Brain microvascular endothelial cell (primary cell): ENCODE results near the gene C1orf141.
"Not testable (repeated sequence)": the region's sequence is repeated elsewhere in the genome, so short reads cannot be mapped to it uniquely, and the experiment has no call there.

Experiments
- DNase-seq: peaks from one replicate; pipeline ENCODE4 v3.0.0-alpha.2; 2020
- H3K27ac ChIP-seq: fragments of 250-450 bp; sonication (Bioruptor Pico); 2 replicates; pipeline ENCODE4 v1.5.1; 2020; ENCODE audit warnings: mild to moderate bottlenecking, moderate library complexity
- H3K27me3 ChIP-seq: fragments of 250-450 bp; sonication (Bioruptor Pico); replicated peaks from 2 replicates; pipeline ENCODE4 v1.5.1; 2020; ENCODE audit warnings: mild to moderate bottlenecking
- H3K36me3 ChIP-seq: fragments of 250-450 bp; sonication (Bioruptor Pico); replicated peaks from 2 replicates; pipeline ENCODE4 v1.5.1; 2020; ENCODE audit warnings: mild to moderate bottlenecking
- H3K4me3 ChIP-seq: 2 replicates; pipeline ENCODE4 v1.5.1; 2011; ENCODE audit warnings: low read depth, mild to moderate bottlenecking, control low read depth, low read length, moderate library complexity
- CTCF ChIP-seq: IDR thresholded peaks from 2 replicates; pipeline ENCODE4 v1.5.1; 2011; ENCODE audit warnings: low read depth, mild to moderate bottlenecking, moderate library complexity, low read length, control low read depth, inconsistent platforms; ENCODE audit errors: missing control alignments
- in situ Hi-C: cut with HindIII; loops from 2 replicates; pipeline ENCODE4 v1.10.0; 2017; ENCODE audit warnings: low sequenced_read_pairs, low pct_ligation_motif_present

Gene C1orf141

GRCh38 chr1:67142931-67143330, 8.2 kb upstream of the C1orf141 start:
- no peaks in the 10 kb centered on the region for H3K36me3 ChIP-seq
- no peak overlapping the region for H3K27ac ChIP-seq
- H3K27me3 ChIP-seq, result no peaks in the 10 kb centered on the region
- TF ChIP-seq CTCF, result no peak
- DNase-seq, result no peak
- in situ Hi-C loops, result no loop called here
- no peak overlapping the region for H3K4me3 ChIP-seq

GRCh38 chr1:67141832-67142231, 7.1 kb upstream of the C1orf141 start:
- DNase-seq, H3K4me3 ChIP-seq, H3K36me3 ChIP-seq, in situ Hi-C loops, H3K27ac ChIP-seq, H3K27me3 ChIP-seq: not testable (repeated sequence)

GRCh38 chr1:67140460-67140859, 5.7 kb upstream of the C1orf141 start:
- H3K4me3 ChIP-seq, result no peak overlapping the region
- no peak for DNase-seq
- no peaks in the 10 kb centered on the region for H3K36me3 ChIP-seq
- no peak overlapping the region for H3K27ac ChIP-seq
- in situ Hi-C loops, result no loop called here
- TF ChIP-seq CTCF, result no peak
- no peaks in the 10 kb centered on the region for H3K27me3 ChIP-seq

- in situ Hi-C loops, result no loop called here
- H3K4me3 ChIP-seq, result no peak overlapping the region
- H3K27me3 ChIP-seq, result no peaks in the 10 kb centered on the region
- no peak overlapping the region for H3K27ac ChIP-seq
- H3K36me3 ChIP-seq, result no peaks in the 10 kb centered on the region
- no peak for DNase-seq
- no peak for TF ChIP-seq CTCF
Measured at GRCh38 chr1:67138813-67139499, 4.2 kb upstream of the C1orf141 start.

GRCh38 chr1:67137307-67137753, 2.6 kb upstream of the C1orf141 start:
- TF ChIP-seq CTCF, result no peak
- in situ Hi-C loops, result no loop called here
- Histone ChIP-seq H3K27me3 (no peaks in the 10 kb centered on the region), H3K27ac (no peak overlapping the region), H3K4me3 (no peak overlapping the region), H3K36me3 (no peaks in the 10 kb centered on the region)
- DNase-seq, result no peak

GRCh38 chr1:67135354-67135753, 584 bp upstream of the C1orf141 start:
- Histone ChIP-seq H3K36me3 (no peaks in the 10 kb centered on the region), H3K27me3 (no peaks in the 10 kb centered on the region), H3K27ac (no peak overlapping the region), H3K4me3 (no peak overlapping the region)
- in situ Hi-C loops, result no loop called here
- DNase-seq, result peak; percentile 57
- TF ChIP-seq CTCF, result no peak
